ENCODE results near the gene WHRN.
A peak's percentile ranks its signal among the peaks of the same experiment; 100 is the strongest.

The WHRN gene

DNA sequence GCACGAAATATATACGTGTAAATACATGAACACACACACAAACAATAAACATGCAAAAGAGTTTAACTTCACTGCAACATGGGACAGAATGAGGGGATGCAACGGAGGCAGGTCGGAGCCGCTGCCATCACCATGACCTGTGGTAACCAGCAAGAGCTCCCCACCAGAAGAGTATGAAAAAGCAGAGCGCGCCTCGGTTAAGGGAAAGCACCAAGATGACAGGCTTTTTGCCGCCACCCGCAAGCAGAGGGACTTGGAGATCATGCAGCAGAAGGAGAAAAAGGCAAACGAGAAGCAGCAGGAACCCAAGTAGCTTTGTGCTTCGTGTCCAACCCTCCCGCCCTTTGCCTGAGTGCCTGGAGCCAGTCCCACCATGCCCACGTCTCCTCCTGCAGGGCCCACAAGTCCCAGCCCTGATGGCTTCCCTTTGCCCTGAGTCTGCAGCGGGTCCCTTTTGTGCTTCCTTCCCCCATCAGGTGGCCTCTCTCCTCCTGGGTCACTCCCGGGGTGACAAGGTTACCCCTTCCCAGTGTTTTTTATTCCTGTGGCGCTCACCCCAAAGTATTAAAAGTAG, 13.8 kb downstream of the WHRN start:
- no peak for DNase-seq (ENCODE audit: low spot score)

DNA sequence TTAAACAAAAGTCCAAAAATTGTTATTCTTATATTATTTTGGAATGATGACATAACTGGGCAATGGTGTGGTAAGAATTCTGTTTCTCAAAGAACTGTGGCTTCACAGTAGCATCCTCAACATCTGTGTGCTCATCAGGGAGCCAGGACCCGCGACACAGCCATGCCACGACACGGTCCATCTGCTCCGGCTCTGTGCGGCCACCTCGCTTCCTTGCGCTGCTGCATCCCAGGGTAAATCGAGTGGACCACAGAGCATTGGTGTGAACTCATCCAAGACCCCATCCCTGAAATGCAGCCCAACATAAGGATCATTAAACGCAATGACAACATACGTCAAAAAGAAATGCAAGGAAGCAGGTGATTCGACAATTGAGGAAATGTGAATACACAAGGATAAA, 15.3 kb downstream of the WHRN start:
- no peak for DNase-seq (ENCODE audit: low spot score)

DNA sequence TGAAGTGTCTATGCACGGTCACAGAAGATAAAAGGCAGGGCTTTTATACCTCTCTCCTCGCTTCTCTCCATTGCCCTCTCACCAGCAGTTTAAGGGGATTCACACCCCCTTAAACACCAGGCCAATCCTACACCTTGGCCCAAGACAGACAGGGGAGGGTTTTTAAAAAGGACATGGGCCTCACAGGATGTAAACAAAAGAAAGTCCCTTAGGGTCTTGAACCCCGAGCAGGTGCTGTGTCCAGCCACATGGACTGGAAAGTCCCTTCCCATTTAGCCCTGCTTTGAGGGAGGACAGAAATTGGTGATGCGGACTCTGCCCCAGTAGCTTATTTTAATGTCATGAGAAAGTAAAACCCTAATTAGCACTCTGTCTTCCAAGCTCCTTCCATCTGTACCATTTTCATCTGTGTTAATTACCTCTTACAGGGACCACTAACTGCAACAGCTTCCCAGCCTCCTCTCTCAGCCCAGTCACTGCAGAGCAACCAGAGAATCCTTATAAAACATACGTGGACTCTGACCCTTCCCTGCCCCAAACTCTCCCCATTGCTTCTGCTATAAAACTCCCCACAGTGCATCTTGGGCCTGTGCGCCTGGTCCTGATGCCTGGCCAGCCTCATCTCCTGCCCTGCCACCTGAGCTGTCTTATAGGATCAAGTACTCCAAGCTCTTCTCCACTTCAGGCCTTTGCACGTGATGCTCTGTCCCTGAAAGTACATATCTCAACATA, 16.7 kb downstream of the WHRN start:
- DNase-seq (ENCODE audit: low spot score): no peak

DNA sequence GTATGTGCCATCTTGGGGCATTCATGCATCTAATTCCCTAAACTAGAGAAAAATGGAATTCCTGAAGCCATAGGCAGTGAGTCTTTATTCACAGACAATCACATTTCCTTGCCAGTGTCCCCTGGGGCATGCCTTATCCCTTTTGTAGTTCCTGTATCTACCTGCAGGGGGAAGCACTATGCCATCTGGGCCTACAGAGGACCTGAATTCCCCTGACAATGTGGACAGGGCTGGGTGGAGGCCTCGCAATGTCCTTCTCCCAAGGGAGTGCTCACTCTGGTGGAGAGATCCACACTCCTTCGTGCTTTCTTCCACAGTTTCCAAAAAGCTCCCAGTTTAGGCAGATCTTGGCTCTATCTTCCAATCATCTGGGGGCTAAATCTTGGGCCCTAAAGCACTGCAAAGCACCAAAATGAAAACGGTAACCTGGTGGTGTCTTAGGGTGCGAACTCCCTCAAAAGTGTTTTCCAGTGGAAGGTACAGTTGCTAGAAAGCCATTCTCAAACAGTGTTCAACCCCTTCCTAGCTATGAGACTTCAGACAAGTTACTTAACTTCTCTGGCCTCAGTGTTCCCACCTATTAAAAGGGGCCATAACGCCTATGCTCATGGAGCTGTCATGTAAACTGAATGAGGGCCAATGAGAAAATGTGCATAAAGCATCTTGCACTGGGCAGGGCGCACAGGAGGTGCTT, 17.5 kb downstream of the WHRN start:
- peak; percentile 66 for DNase-seq (ENCODE audit: low spot score)

DNA sequence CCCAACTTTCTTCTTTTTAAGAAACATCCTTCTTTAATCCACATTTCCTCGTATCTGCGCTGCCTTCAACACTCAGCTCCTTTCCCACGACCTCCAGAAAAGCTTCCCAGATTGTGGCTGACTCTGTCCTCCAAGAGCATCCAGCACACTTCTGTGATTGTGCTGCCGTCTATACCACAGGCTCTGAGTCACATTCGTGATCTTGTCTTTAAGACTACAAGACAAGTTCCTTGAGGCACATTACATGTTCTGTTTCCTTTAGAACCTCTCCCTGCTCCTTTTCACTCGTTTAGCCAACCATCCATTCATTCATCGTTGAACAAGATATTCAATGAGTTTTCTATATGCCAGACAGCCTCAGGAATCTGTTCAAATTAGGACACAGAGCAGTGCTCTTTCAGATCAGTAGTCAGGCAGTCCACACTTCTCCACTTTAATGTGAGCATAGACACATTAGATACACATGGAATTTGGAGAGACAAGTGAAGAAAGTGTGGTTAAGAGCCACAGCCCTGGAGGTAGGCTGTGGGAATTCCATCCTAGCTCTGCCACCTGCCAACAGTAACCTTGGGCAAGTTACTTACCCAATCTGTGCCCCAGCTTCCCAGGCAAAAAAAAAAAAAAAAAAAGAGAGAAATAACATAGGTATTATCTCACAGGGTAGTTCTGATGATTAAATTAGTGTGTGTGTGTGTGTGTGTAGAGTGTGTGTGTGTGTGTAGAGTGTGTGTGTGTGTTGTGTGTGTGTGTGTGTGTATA, 18.9 kb downstream of the WHRN start:
- no peak for DNase-seq (ENCODE audit: low spot score)

DNA sequence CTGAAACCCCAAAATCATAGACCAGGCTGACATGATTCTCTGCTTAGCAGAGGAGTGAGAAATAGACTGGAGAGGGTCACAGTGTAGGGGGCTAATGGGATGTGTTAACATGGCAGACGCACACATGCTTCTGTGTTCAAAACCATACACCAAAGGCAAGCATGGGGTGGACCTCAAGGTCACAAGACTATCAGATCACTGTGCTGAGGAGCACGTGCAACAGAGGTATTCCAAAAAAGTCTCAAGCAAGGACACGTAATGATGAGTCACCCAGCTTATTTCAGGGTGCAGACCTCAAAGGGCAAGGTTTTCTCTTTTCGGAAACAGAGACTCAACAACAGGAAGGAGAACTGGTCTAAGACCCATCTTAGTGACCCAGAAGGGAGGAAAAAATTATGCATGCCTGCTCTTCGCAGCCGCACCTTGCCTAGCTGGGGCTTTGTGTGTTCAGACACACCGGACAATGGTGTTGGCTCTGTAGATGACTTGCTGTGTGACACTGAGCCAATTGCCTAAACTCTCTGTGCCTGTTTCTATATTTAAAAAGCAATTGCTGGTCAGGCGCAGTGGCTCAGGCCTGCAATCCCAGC, 20.3 kb downstream of the WHRN start:
- DNase-seq (ENCODE audit: low spot score): no peak

DNA sequence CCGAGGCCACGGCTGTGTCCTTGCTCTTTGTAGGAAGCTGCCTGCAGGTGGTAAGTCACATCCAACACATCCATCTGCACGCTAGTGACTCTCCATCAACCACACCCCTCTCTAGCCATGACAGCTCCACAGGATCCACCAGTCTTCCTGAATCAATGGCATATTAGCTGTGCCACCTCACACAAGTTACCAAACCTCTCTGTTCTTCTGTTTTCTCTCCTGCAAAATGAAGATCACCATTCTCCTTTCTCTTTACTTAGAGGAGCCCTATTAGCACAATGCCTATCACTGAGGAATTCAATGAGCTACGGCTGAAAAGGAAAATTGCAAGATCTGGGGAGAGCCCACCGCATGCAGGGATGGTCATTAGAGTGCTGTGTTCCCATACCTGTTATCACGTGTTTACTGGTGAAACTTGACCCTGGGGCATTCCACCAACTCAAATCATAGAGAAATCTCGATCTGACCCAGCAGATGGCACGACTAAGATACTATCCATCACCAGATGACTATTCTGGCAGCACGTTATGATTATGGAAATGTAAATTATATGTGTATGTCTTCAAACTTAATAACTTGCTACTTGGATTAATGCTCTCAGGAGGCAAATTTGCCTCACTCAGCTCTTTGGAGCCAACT, 20.9 kb downstream of the WHRN start:
- DNase-seq (ENCODE audit: low spot score): no peak

DNA sequence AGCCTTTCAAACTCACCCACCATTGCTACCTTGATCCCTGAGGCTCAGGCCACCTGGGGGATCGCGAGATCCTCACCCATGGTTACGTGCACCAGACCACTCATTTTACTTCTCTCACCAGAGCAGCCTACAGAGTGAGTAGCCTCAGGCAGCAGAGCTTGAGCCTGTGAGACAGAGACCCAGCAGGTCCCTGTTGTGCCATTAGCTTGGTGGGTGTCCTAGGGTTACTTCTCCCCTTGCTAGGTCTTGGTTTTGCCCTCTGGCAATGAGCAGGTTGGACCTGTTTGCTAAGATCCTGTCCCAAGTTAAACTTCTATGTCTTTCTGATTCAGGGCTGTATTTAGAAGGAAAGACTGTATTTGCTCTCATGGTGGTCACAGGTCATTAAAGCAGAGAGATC, 21.8 kb downstream of the WHRN start:
- no peak for DNase-seq (ENCODE audit: low spot score)

DNA sequence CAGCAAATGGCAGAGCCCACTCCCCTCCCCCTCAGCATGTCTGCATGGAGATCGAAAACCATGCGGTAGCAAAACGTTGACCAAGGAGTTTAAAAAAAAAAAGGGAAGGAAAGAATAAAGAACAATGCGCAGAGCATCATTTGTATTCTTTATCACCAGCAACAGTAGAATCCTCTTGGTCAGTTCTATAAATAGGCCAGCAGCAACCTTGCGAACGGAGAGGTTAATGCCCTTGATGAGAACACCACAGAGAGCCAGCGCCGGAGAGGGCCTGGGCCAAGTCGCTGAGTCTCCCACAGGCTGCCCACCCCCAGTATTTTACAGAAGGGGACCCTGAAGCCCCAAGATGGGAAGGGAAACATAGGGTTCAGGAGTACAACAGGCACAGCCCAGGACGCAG, 22.7 kb downstream of the WHRN start:
- no peak for DNase-seq (ENCODE audit: low spot score)

DNA sequence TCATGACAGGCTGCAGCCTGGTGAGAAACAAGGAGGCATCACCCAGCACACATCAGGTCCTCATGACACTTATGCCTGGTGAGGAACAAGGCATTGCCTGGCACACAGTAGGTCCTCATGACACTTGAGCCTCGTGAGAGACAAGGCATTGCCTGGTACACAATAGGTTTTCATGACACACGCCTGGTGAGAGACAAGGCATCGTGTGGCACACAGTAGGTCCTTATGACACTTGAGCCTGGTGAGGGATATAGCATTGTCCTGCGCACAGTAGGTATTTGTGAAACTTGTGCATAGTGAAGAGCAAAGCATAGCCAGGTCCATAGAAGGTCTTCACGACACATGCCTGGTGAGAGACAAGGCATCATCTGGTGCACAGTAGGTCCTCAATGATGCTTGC, 23.5 kb downstream of the WHRN start:
- no peak for DNase-seq (ENCODE audit: low spot score)

DNA sequence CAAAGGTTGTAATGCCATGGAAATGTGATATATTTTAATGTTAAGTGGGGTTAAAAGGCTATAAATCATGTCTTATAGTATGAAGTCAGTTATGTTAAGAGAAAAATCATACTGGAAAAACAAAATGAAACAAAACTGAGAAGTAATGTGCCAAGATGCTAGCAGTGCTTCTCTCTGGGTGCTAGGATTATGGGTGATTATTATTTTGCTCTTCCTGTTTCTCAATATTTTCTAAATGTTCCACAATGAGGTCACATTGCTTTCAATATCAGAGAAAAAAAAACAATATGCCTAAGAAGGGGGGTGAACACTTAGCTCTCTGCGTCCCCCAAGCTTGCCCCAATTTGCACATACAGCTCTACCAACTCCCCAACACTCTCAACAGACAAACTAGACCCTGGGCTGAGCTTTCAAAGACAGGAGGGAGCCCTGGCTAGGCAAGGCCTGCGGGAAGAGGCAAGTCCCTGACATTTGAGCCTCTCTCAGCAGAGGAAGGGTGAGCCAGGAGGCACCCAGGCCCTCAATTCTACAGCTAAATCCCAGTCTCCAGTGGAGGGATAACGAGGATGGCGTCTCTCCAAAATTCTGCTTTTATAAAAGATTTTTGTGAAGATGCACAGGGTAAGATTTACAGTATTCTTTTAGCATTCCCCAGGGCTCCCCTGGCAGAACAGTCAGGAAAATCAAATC, 24.4 kb downstream of the WHRN start:
- no peak for DNase-seq (ENCODE audit: low spot score)

DNA sequence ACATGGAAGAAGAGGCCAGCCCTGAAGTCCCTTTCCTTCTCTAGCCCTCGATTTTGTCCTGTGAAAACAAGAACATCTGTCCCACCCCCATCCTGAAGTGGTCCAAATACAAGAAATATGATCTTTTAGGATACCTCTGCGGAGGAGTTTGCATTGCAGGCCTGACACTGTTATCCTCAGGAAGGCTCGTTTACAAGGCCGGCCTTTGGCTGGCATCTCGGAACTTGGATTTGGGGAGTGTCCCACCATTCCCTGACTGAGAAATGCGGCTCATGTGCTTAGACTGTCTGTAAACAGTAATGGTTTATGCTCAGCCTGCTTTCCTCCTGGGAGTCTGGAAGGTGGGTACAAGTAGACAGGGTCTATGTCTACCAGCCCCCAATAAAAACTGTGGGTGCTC, 26.4 kb downstream of the WHRN start:
- no peak for DNase-seq (ENCODE audit: low spot score)

DNA sequence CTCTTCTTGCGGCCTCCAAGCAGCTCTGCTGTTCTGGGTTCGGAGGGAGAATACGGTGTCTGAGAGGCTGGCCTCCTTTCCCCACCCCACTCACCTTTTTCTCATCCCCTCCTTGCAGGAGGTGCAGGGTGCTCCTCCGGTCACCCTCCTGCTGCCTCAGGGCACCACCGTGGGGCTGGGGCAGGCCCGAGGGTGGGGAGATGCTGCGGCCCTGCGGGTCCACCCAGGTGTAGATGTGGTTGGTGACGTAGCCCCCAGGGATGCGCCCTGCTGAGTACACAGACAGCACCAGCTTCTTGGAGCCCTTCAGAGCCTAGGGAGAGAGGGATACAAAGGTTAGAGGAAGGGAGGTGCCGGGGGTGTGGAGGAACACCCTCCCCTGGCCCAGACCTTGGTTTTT, 26.8 kb downstream of the WHRN start:
- DNase-seq (ENCODE audit: low spot score): no peak

DNA sequence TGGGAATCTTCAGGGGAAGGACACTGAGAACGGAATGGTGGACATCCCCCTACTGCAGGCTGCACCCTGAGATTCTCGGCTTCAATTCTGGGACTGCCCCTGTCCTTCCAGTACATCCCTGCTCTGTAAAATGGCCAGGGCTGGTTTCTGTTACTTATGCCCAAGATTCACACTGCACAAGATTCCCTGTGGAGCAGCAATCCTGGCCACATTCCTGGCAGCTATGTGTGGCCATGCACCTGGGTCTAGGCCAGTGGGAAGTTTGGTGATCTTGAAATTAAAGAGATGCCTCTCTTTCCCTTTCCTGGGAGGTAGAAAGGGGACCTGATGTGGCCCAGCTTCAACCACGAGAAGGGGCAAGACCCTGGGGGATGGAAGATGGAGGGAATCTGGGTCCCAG, 27.6 kb downstream of the WHRN start:
- DNase-seq (ENCODE audit: low spot score): no peak

DNA sequence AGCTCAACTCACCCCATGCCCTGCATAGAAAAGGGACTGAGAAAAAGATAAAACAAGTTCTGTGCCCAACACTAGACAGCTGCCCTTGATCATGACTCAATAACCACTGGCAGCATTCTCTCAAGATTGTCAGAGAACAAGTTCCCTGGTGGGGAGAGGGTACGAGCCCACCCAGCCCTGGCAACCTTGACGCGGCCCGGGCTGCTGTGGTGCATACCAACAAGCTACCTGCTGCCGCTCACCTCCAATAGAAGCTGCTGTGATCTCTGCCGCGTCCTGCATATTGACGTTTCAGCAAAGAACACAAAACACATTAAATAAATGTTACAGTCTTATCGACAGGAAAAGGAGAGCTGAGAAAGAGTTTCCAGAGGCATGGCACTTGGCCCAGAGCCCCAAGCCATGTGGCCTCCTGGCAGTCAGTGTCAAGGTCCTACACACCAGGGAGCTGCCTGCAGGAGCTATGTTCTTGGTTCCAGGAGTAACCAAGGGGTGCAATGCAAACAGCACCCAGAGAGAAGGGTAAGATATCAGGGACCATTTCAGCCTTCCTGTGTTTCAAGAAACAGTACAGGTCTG, 28.3 kb downstream of the WHRN start:
- DNase-seq (ENCODE audit: low spot score): no peak

DNA sequence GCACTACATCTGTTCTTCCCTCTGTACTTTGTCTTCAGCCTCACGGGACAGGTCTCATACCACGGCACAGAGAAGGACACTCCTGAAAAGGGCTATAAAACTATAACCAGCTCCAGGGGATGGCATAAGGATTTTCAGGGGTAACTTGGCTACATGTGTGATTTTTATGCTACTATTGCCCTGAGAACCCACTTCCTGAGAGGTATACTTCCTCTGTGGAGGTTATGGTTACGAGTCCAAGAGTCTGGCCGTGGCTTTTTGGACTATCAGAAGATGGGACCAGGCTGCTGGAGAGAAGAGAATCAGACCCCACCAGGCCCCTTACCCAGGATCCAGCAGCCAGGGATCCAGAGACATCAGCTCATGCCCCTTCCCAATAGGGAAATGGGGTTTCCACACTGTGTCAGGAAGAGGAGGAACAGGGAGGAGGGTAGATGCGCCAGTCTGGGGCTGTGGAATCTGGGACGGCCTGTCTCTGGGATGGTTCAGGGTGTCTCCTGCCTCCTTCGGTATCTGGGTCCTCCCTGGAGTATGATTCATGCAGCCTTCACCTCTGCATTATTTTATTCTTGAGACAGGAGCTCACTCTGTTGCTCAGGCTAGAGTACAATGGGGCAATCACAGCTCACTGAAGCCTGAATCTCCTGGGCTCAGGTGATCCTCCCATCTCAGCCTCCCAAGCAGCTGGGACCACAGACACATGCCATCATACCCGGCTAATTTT, 29.7 kb downstream of the WHRN start:
- DNase-seq (ENCODE audit: low spot score): no peak

DNA sequence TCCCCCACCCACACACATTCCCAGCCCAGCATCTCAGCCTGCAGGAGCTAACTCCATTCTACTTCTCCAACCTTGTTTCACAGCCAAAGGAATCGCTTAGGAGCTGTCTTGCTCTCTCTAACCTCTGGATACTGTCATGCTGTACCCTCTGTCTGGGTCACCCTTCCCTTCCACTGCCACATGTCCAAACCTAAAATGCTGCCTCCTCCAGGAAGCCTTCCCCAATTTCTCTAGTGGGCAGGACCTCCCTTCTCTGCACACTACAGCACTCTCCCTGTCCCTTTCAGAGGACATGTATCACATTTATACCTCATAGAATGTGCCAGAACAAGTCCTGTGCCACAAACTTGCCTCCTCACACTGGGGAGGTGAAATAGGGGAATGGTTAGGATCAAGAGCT, 30.8 kb downstream of the WHRN start:
- no peak for DNase-seq (ENCODE audit: low spot score)

DNA sequence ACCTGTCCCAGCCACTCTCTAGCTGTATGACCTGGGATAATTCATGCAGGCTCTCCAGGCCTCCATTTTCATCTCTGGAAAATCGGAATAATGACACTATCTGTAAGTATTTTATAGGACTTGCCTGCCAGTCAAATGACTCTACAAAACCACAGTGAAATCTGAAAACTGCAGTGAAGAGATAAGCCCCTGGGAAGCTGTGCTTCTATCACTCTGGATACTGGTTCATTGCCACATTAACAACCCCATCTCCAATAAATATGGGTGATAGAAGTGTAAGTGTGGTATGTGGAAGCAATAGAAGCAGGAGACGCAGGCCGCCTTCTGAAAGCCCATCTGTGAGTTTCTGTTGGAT, 31.8 kb downstream of the WHRN start:
- no peak for DNase-seq (ENCODE audit: low spot score)

DNA sequence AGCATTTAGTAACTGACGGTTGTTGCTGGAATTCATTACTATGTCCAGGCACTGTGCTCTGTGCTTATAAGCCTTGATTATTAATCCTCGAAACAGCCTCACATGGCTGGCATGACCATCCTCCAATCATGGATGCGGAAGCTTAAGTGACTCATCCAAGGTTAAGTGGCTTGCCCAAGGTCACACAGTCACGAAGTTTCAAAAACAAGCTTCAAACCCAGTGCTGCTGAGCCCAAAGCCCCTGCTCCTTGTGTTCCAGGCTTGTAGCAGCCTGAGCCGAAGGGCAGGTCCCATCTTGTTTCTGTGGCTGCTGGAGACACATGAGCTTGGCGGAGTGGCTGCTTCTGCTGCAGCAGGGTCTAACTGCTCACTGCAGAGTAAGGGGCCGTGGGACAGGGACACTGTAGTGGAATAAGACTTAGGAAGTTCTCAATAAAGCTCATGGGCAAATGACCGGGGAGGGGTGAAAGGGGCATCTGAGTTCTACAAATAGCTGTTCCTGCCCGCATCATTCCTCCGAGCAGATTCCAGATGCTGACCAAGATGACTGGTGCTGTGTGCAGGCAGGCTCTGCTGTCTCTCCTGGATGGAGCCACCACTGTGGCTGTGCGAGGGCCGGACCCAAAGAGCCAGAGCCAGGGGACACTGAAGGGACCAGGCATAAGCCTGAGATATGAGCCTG, 32.4 kb downstream of the WHRN start:
- no peak for DNase-seq (ENCODE audit: low spot score)

DNA sequence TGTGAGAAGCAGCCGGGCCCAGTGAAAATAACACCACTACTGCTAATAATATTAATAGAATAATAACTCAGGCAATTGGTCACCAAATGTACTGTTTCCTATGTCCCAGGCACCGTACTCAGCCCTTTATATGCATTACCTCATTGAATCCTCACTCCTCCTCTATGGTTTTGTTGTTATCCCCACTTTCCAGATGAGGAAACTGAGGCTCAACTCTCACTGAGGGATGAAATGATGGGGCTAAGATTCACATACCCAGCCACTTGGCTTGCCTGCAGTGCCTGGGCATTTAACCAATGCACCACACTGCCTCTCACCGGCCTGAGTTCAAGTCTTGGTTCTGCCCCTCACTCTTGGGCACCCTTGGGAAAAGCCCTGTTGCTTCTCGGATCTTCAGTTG, 34.1 kb downstream of the WHRN start:
- no peak for DNase-seq (ENCODE audit: low spot score)

Data from cerebellar cortex (tissue), 1 donor.